Inflammatory macrophage treated with lipopolysaccharide for 4 hours (primary cell): ENCODE measurements around the gene RDX.
"Not testable (repeated sequence)": the region's sequence is repeated elsewhere in the genome, so short reads cannot be mapped to it uniquely, and the experiment has no call there.

ENCODE experiments used
- DNase-seq: peaks from one replicate; pipeline ENCODE4 v3.0.0-alpha.2; 2020

RDX gene

DNA sequence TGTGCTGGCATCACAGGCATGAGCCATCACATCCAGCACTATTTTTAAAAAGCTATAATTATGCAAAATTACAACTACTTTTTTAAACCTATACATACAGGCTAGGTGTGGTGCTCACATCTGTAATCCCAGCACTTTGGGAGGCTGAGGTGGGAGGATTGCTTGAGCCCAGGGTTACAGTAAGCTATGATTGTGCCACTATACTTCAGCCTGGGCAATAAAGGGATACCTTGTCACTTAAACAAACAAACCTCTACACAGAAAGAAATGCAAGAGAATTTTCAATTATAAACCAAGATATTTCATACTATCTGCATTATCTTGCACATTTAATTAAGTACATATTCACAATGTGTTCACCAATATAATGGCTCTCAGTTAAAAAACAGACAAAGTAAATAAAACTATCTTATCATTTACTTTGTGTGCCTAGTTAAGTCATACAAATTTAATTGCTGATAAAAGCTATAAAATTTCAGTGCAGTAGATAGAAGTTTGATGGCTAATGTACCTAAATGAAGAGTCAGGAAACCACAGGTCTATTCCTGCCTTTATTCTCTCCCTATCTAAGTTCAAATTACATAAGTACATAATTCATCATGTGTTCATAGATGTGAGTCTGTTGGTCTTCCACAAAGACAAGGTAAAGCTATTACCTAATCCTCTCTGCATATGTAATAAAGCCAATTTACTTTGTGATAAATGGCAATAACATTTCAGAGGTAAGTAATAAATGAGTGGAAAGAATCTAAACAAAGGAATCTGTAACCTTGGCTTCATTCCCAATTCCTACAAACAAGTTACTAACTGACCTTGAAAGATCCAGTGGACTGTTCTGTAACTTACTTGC lies 9.0 kb upstream of the RDX start:
- DNase-seq = no peak

DNA sequence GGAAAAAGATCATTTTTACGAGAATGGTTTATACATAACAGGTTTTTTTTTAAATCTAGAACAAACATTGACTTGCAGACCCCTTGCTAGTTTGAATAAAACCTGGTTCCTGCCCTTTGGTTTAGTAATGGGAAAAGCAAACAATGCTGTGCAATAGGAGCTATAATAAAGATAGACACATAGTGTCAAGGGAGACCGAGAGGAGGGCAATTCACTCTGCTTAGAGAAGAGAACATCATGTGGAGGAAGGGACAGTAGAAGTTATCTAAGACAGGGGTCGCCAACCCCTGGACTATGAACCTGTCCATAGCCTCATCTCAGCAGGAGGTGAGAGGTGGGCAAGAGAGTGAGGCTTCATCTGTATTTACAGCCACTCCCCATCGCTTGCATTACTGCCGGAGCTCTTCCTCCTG lies 7.0 kb upstream of the RDX start:
- no peak for DNase-seq

DNA sequence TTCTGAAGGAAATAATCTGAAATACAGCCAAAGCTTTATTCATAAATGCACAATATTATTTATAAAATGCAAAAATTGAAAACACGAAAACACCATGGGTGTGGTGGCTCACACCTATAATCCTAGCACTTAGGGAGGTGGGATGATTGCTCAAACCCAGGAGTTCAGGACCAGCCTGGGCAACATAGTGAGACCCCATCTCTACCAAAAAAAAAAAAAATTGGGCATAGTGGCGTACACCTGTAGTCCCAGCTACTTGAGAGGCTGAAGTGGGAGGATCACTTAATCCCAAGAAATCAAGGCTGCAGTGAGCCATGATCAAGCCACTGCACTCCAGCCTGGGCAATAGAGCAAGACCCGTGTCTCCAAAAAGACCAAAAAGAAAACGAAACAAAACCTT lies 5.2 kb upstream of the RDX start:
- no peak for DNase-seq

DNA sequence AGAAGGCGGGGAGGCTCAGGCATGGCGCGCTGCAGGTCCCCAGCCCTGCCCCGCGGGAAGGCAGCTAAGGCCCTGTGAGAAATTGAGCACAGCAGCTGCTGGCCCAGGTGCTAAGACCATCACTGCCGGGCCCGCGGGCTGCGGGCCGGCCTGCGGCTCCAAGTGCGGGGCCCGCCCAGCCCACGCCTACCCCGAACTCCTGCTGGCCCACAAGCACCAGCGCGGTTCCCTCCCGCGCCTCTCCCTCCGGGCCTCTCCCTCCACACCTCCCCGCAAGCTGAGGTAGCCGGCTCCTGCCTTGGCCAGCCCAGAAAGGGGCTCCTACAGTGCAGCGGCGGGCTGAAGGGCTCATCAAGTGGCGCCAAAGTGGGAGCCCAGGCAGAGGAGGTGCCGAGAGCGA lies 4.6 kb upstream of the RDX start:
- no peak for DNase-seq

DNA sequence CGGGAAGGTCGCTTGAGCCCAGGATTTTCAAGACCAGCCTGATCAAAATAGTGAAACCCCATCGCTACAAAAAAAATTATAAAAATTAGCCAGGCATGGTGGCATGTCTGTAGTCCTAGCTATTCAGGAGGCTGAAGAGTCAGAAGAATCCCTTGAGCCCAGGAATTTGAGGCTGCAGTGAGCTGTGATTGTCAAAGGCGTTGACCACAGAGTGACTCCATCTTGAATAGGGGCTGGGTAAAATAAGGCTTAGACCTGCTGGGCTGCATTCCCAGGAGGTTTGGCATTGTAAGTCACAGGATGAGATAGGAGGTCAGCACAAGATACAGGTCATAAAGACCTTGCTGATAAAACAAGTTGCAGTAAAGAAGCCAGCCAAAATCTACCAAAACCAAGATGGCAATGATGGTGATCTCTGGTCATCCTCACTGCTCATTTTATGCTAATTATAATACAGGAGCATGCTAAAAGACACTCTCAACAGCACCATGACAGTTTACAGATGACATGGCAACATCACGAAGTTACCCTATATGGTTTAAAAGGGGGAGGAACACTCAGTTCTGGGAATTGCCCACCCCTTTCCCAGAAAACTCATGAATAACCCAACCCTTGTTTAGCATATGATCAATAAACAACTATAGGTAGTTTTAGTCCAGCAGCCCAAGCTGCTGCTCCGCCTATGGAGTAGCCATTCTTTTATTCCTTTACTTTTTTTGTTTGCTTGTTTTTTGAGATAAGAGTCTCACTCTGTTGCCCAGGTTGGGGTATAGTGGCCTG lies 2.8 kb upstream of the RDX start:
- DNase-seq = no peak

DNA sequence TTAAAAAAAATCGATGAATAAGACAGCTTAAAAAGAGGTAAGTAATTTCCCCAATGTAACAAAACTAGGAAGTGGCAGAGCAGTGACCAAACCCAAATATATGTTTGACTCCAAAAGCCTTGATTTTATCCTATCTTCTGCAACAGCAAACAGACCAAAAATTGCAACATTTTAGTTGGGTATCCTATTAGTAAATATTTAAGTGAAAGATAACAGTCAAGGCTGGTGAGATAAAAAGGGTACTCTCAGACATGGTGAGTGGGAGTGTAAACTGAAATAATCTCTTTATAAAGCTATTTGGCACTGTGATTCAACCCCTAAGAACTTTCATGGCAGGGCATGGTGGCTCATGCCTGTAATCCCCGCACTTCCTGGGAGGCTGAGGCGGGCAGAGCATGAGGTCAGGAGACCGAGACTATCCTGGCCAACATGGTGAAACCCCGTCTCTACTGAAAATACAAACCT lies 1.9 kb upstream of the RDX start:
- DNase-seq = peak; percentile 22

DNA sequence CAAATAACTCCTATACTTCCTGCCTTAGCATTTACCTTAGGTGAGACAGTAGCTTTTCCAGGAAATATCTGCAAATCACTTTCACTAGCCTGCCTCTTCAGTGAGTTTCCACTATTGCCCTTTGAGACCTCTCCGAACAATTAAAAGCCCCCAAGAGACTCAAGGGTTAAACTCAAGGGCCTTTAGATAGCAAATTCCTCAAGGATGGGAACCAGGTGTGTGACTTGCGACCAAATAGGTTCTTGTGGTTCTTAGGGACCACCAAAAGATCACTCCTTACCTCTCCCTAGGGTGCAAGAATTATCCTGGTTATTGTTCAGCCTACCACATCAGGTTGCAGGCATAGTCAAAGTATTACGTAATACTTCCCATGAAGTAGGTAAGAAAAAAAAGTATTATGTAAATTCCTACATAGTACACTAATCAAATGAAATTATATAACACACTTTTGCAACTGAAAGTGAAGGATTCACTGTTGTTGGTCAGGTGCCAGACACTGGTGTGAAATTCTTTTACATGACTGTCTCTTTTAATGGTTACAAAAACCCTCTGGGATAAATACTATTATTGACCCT lies 1.4 kb upstream of the RDX start:
- DNase-seq = peak; percentile 40

DNA sequence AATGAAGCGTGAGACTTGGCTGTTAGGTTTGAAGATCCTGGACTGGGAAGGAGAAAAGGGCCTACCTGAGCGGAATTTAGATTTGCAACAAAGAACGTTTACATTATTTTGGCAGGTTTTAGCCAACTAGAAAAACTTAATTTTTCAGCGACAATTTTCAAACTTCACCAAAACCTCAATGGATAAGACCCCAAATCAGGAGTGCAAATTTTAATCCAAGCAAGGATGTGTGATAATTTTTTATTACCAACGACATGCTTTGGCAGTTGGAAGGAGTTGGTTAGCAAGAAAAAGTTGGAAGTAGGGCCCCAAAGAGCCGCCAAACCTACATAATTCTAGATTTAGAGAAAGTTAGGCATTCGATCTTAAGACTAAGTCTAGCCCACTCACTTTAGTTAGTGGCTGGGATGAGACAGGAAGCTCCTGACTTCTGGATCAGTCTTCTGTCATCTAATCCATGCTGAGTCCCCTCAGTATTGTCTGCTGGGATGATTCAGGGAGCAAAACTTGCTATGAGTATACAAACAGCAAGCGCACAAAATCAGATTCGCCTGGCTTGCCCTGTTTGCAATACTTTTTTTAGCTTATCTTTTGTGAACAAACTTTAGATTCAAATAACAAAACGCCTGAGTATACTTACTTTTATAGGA lies 787 bp upstream of the RDX start:
- DNase-seq = no peak

DNA sequence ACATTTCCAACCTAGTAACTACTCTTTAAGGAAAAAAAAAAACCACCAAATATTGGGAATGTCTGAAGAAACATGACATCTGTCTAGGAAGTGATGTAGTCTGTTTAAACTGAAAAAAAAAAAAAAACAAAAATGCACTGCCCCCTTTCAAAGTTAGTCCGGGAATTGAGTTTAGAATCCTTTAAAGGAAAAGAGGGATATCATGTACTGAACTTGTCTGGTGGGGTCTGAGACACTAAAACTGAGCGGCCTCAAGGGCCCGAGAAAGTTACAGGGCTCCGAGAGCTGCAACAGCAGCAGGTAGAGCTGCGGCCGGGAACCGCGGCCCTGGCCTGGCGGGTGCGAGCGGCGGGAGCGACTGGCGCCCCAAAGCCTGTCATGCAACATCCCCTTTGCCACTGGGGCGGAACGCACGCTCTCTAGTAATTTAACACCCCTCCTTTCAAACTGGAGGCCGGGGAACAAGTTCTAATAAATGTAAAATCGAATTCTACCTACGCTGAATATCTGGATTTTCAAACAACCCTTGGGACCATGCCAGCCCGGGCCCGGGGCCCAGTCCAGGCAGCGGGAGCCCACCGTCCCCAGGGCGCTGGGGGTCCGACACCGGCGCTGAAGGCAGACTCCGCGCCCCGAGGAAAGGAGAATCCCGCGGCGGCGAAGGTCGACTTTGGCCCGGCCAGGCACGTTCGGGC lies 736 bp downstream of the RDX start:
- DNase-seq = peak; percentile 54

DNA sequence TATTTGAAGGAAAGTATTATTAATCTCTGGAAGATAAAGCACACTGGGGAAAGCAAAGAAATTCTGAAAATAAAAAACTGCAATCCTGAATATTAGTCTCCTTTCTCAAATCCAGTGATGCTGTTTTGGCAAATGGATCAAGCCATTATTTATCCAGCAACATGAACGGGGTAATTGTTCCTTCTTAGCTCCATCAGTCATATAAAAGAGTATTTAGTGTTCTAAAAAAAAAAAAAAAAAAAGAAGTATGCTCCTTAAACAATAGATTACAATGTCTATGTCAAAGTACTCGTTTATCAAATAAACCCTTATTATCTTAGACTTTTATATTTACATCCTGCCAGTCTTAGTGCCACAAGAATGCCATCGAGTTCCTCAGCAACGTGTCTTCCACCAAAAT lies 1.3 kb downstream of the RDX start:
- no peak for DNase-seq

DNA sequence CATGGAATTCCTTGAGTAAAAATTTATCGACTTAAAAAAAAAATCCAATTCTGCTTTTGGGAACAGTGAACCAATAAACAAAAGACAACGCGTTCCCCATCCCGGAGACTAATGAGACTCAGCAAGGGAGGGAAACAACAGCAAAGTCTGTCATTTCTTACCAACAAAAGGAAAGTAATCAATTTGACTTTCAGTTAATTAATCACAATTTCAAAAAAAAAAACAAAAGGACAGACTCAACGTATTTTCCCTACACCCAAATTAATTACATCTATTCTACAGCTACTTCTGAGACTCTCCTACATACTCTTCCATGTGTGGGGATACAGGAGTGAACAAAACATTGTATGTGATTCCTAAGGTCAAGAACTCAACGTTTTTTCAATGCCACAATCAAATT lies 1.9 kb downstream of the RDX start:
- no peak for DNase-seq

DNA sequence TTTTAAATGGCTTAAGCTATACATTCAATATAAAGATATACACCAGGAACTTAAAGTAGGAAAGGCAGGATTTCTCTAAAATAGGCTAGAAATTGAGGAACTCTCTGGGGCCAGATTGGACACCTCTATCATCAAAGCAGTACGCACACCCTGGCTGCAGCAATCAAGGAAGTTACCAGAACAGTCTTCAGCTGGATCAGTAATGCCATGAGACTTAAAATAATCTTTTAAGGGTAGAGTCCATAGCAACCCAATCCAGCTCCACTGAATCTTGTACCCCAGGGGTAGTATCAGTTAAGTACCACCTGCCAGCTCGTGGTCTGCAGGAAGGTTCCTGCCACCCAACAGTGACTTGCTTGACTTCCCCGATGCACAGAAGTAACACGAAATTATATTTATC lies 3.0 kb downstream of the RDX start:
- peak; percentile 40 for DNase-seq

DNA sequence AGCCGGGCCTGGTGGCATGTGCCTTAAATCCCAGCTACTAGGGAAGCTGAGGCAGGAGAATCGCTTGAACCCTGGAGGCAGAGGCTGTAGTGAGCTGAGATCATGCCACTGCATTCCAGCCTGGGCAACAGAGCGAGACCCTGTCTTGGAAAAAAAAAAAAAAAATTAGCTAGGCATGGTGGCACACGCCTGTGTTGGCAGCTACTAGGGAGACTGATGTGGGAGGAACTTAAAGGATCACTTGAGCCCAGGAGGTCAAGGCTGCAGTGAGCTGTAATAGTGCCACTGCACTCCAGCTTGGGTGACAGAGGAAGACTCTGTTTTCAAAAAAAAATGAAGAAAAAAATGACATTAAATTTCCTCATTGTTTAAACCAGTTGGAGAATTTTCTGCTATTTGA lies 4.3 kb downstream of the RDX start:
- not testable (repeated sequence) for DNase-seq

DNA sequence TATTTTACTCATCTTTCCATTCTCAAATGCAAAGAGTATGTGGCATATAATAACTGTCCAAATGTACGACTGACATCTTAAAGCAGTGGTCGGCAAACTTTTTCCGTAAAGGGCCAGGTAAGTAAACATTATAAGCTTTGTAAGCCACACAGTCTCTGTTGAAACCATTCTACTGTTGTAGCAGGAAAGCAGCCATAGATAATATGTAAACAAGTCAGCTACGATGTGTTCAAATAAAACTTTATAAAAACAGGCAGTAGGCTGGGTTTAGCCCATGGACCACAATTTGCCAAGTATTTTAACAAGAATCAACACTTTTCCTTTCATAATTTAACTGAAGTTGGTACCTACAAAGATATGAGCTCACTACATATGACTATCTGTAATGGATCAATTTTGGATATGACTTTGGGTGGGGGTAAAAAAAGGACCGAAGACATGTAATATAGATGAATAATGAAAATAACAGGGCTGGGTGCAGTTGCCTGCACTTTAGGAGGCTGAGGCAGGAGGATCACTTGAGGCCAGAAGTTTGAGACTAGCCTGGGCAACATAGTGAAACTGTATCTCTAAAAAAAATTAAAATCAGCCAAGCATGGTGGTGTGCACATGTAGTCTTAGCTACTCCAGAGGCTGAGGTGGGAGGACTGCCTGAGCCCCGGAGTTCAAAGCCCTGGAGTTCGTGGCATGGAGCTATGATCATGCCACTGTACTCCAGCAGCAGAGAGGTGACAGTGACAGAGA lies 5.7 kb downstream of the RDX start:
- no peak for DNase-seq

DNA sequence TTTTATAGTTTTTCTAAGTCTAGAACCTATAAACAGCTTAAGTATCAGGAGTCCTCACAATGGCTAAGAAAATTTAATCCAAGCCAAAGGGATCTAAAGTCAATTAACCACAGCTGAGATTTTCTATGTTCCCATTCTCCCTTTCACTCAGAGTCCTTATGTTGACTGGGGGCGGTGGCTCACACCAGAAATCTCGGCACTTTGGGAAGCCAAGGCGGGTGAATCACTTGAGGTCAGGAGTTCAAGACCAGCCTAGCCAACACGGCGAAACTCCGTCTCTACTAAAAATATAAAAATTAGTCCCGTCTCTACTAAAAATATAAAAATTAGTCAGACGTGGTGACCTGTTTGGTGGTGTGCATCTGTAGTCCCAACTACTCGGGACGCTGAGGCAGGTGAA lies 6.9 kb downstream of the RDX start:
- DNase-seq = no peak

DNA sequence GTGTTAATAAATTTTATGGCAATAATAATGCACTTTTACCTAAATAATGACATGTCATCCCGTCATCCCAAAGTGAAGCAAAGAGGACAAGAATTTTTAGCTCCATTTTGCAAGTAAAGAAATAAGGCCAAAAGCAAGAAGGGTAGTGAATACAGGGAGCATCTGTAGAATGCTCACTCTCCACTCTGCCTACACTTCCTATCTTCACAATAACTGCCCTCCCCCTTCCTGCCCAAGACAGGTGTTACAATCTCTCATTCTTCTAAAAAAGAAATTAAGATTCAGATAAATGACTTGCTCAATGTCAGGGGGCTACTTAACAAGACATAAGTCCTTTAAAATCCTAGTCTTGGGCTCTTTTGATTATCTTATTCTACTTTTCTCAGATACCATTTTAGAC lies 8.9 kb downstream of the RDX start:
- DNase-seq = no peak

DNA sequence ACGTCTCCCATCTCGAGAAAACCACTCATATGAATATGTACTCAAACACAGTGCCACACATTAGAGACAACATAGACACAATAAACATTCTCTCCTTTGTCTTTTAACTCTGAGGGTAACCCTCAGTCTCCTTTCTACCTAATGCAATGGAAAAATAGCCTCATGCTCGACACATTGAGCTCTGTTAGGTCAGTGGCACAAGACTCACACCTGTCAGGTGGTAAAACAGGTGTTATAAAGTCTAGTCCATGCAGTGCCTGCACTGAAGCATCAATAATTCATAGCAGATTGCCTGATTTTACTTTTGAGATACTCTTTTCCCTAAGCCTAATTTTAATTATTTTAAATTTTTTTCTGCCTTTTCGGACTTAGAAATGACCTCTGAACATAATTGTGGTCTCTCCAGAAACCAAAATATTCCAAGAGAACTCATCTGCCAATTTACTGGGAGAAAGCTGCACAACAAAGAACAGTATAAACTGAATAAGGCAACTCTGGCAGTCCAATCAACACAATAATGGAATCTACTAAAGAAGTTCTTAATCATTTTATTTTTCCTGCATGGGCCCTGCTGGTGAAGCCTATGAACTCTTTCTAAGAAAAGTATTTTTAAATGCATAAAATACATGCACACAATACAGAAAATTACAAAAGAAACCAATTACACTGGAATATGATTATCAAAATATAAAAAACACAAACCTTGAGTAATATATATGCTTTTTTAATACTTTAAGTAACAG lies 9.9 kb downstream of the RDX start:
- DNase-seq = no peak

DNA sequence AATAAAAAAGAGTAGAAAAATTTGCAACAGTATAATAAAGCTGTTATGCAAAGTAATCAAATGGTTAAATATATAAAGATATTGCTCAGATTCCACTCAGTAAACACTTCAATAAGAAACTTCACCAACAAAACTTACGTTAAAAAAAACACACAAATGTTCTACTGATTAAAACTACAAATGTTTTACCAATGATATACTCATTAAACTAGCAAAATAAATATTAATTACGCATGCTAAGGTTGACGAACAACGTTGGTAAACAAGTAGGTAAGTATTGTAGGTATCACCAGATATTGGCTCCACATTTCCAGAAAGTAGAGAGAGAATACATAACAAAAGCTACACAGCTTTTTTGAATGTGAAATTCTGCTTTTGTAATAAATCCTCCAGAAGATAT lies 12.6 kb downstream of the RDX start:
- no peak for DNase-seq

DNA sequence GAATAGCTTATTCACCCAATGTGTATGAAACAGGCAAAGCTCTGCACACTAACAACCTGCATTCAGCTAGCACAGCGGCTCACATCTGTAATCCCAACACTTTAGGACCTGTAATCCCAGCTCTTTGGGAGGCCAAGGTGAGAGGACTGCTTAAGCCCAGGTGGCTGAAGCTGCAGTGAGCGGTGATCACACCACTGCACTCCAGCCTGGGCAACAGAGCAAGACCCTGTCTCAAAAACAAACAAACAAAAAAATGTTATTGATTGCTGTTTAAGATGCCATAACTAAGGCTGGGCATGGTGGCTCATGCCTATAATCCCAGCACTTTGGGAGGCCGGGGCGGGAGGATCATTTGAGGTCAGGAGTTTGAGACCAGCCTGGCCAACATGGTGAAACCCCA lies 15.8 kb downstream of the RDX start:
- not testable (repeated sequence) for DNase-seq

DNA sequence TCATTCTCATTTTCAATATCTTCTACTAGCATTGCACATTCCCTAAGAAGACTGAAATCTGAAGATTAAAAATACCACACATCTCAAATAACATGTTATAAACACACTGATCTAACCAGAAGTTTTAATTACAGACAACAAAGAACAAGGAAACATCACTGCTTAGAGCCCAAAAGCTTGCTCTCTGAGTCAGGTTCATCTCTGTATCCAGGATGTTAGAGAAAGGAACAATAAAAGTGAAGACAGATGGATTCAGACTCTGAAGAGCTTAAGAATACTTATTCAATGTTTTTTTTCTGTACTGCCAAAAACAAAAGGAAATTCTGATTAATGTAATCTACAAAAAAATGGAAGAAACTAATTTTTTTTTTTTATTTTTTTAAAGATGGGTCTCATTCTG lies 16.5 kb downstream of the RDX start:
- no peak for DNase-seq

DNA sequence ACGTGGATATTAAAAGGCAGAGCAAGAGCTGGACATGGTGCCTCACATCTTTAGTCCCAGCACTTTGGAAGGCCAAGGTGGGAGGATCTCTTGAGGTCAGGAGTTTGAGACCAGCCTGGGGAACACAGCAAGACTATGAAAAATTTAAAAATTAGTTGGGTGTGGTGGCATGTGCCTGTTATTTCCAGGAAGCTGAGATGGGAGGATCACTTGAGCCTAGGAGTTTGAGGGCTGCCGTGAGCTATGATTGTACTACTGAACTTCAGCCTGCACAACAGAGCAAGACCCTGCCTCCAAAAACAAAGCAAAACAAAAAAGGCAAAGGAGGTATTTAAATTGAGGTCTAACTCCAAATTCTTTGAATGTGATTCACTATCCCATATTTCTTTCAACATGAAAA lies 23.5 kb downstream of the RDX start:
- DNase-seq = no peak
